ENCODE results near the gene TTC39B.

- TF ChIP-seq POLR2A (IDR thresholded peaks at IDR 0.05) (no peak), CTCF (IDR thresholded peaks at IDR 0.05) (peak; percentile 82 to 97 (median 92))
Measured at GRCh38 chr9:15211160-15211814, 95.7 kb downstream of the TTC39B start.

Measured in heart left ventricle (tissue), 13 donors.